Measurements from ENCODE around the gene RPA1. TPM values are rescaled to one million over a fixed set of nuclear protein-coding genes. Genes with fewer than 3 reads are reported as not detected.

Gene RPA1
- total and polyA plus RNA-seq, 2 experiments from 2014 or later: 50.0 to 78.9 TPM

GRCh38 chr17:1898332-1898731 is 68.5 kb downstream of the RPA1 start:
- TF ChIP-seq CTCF (IDR thresholded peaks at IDR 0.05; ENCODE audit: low read depth, low read length): no peak
- Histone ChIP-seq H3K36me3 (peaks cover 23% of the 10 kb centered on the region), H3K4me3 (no peak overlapping the region), H3K27ac (no peak overlapping the region), H3K27me3 (no peaks in the 10 kb centered on the region), H3K9me3 (ENCODE audit: low read depth) (no peaks in the 10 kb centered on the region), H3K4me1 (ENCODE audit: low read depth) (no peaks in the 10 kb centered on the region)
- DNase-seq (ENCODE audit: low read depth in 1 of 2, low spot score in 1 of 2): no peak

GRCh38 chr17:1898872-1899271 is 69.1 kb downstream of the RPA1 start:
- TF ChIP-seq CTCF (IDR thresholded peaks at IDR 0.05; ENCODE audit: low read depth, low read length): no peak
- peak overlapping the region; percentile 13 for H3K27ac ChIP-seq
- no peaks in the 10 kb centered on the region for H3K27me3 ChIP-seq
- no peak for DNase-seq (ENCODE audit: low read depth in 1 of 2, low spot score in 1 of 2)
- H3K36me3 ChIP-seq: peaks cover 23% of the 10 kb centered on the region
- peaks cover 3% of the 10 kb centered on the region for H3K4me1 ChIP-seq (ENCODE audit: low read depth)
- H3K4me3 ChIP-seq: no peak overlapping the region
- H3K9me3 ChIP-seq (ENCODE audit: low read depth): no peaks in the 10 kb centered on the region

GRCh38 chr17:1899403-1900000 is 69.7 kb downstream of the RPA1 start:
- Histone ChIP-seq H3K4me1 (ENCODE audit: low read depth) (peaks cover 9% of the 10 kb centered on the region), H3K4me3 (no peak overlapping the region), H3K27me3 (no peaks in the 10 kb centered on the region), H3K9me3 (ENCODE audit: low read depth) (no peaks in the 10 kb centered on the region), H3K27ac (no peak overlapping the region), H3K36me3 (peaks cover 23% of the 10 kb centered on the region)
- DNase-seq (ENCODE audit: low read depth in 1 of 2, low spot score in 1 of 2): no peak
- TF ChIP-seq CTCF (IDR thresholded peaks at IDR 0.05; ENCODE audit: low read depth, low read length): peak; percentile 18

- peaks cover 48% of the 10 kb centered on the region for H3K4me1 ChIP-seq (ENCODE audit: low read depth)
- TF ChIP-seq CTCF (IDR thresholded peaks at IDR 0.05; ENCODE audit: low read depth, low read length): no peak
- no peaks in the 10 kb centered on the region for H3K9me3 ChIP-seq (ENCODE audit: low read depth)
- no peak overlapping the region for H3K4me3 ChIP-seq
- no peaks in the 10 kb centered on the region for H3K36me3 ChIP-seq
- DNase-seq (ENCODE audit: low read depth in 1 of 2, low spot score in 1 of 2): peak in 1 of 2 donors; percentile 40
- H3K27ac ChIP-seq: peak overlapping the region; percentile 86
- H3K27me3 ChIP-seq: peaks cover 5% of the 10 kb centered on the region
These were observed 74.7 kb downstream of the RPA1 start for GRCh38 chr17:1904273-1905182.

- no peaks in the 10 kb centered on the region for H3K36me3 ChIP-seq
- no peak for TF ChIP-seq CTCF (IDR thresholded peaks at IDR 0.05; ENCODE audit: low read depth, low read length)
- peaks cover 7% of the 10 kb centered on the region for H3K27me3 ChIP-seq
- H3K27ac ChIP-seq: peak overlapping the region; percentile 86
- peak in 1 of 2 donors; percentile 62 for DNase-seq (ENCODE audit: low read depth in 1 of 2, low spot score in 1 of 2)
- H3K9me3 ChIP-seq (ENCODE audit: low read depth): no peaks in the 10 kb centered on the region
- H3K4me1 ChIP-seq (ENCODE audit: low read depth): peaks cover 48% of the 10 kb centered on the region
- H3K4me3 ChIP-seq: no peak overlapping the region
These were observed 75.5 kb downstream of the RPA1 start for GRCh38 chr17:1905190-1905913.
